MCF 10A (cell line): ENCODE results near the gene SLX1B. TPM values are rescaled to one million over a fixed set of nuclear protein-coding genes. Genes with fewer than 3 reads are reported as not detected.

Source experiments
- total RNA-seq: library from RNA; stranded (reverse); gene quantifications from 2 replicates; pipeline ENCODE4 v1.2.3, GENCODE V29; 2022

The SLX1B gene
- total RNA-seq, 1 experiment from 2014 or later: 29.9 TPM

Other genes starting within 250 kb of the SLX1B start
- 0.96 and 1.3 TPM in 2 replicates for gene NPIPB11, start 47.8 kb upstream of the SLX1B start, total RNA-seq
- gene BOLA2, start 182 bp upstream of the SLX1B start, total RNA-seq: 5.7 and 6.5 TPM in 2 replicates
- gene SULT1A4, start 5.4 kb downstream of the SLX1B start, total RNA-seq: 1.2 and 5.5 TPM in 2 replicates
- gene NPIPB12, start 51.9 kb downstream of the SLX1B start, total RNA-seq: 73.6 and 91.4 TPM in 2 replicates
- not detected in 2 replicates for gene SPN, start 208.7 kb downstream of the SLX1B start, total RNA-seq
- not detected in 2 replicates for gene QPRT, start 224.6 kb downstream of the SLX1B start, total RNA-seq